Natural killer cell (primary cell): ENCODE results near the gene CCL7. TPM values are rescaled to one million over a fixed set of nuclear protein-coding genes. Genes with fewer than 3 reads are reported as not detected.

Experiments
- ATAC-seq, 3 donors: fragments of 150-1000 bp in 2 of 3; fragments of 200-7000 bp in 1 of 3; cut with Tn5 transposase; 1 replicate in 1 of 3; 2 replicates in 2 of 3; pipeline ENCODE4 v1.10.0; 2021; ENCODE audit warnings: mild to moderate bottlenecking in 2 of 3, moderate library complexity in 2 of 3
- DNase-seq, 2 donors: peaks; one replicate each; pipeline versions ENCODE4 v3.0.0 to v3.0.0-alpha.2; 2013 to 2021; ENCODE audit warnings: mixed read lengths in 1 of 2
- H3K27ac ChIP-seq: one replicate; pipeline ENCODE4 v1.5.1; 2013; ENCODE audit warnings: mild to moderate bottlenecking, low read length
- H3K27me3 ChIP-seq: one replicate; pipeline ENCODE4 v1.6.1; 2013; ENCODE audit warnings: low read length; ENCODE audit not compliant: control insufficient read depth, insufficient read depth
- H3K36me3 ChIP-seq: one replicate; pipeline ENCODE4 v1.6.1; 2013; ENCODE audit warnings: low read length; ENCODE audit not compliant: control insufficient read depth, insufficient read depth
- H3K4me1 ChIP-seq: one replicate; pipeline ENCODE4 v1.6.1; 2013; ENCODE audit warnings: low read length; ENCODE audit not compliant: control insufficient read depth, insufficient read depth
- H3K4me3 ChIP-seq: one replicate; pipeline ENCODE4 v1.5.1; 2013; ENCODE audit warnings: low read length
- H3K9me3 ChIP-seq: one replicate; pipeline ENCODE4 v1.6.1; 2013; ENCODE audit warnings: low read length; ENCODE audit not compliant: control insufficient read depth, insufficient read depth
- H3K27ac Mint-ChIP-seq, 2 donors: one replicate each; pipeline ENCODE4 v1.8.0; 2022; ENCODE audit warnings: mild to moderate bottlenecking in 2 of 2, mixed read lengths in 2 of 2, moderate library complexity in 1 of 2
- H3K27me3 Mint-ChIP-seq, 2 donors: one replicate each; pipeline ENCODE4 v1.8.0; 2022; ENCODE audit warnings: low read depth in 2 of 2, mixed read lengths in 2 of 2
- H3K36me3 Mint-ChIP-seq: one replicate; pipeline ENCODE4 v1.8.0; 2022; ENCODE audit warnings: mixed read lengths
- H3K4me1 Mint-ChIP-seq, 2 donors: one replicate each; pipeline ENCODE4 v1.8.0; 2022; ENCODE audit warnings: mixed read lengths in 2 of 2
- H3K4me3 Mint-ChIP-seq: one replicate; pipeline ENCODE4 v1.8.0; 2022; ENCODE audit warnings: mild to moderate bottlenecking, moderate library complexity, mixed read lengths
- H3K9me3 Mint-ChIP-seq, 2 donors: one replicate each; pipeline ENCODE4 v1.8.0; 2022; ENCODE audit warnings: mixed read lengths in 2 of 2
- WGBS: methylation state at CpG from one replicate; pipeline ENCODE4 v1.1.7; 2013; ENCODE audit warnings: missing lambda C conversion rate; ENCODE audit not compliant: insufficient coverage; 5-methylcytosine and 5-hydroxymethylcytosine counted together
- intact Hi-C: fragments of 100-400 bp; cut with micrococcal nuclease; formaldehyde crosslinking; loops from one replicate; pipeline ENCODE4 v1.14.2; 2022
- total RNA-seq, 4 donors: library from RNA; stranded (reverse); fragments of 120-200 nt in 1 of 4; gene quantifications; one replicate each; pipeline versions ENCODE4 v1.2.3 to v1.2.4, GENCODE V29; 2013 to 2022
- TF ChIP-seq, protein P1 (sequence below): fragments of 200-600 bp; IDR thresholded peaks from one replicate; pipeline ENCODE4 v1.8.0; 2022; ENCODE audit warnings: antibody characterized with exemption

Gene CCL7
- total RNA-seq, 3 donors from 2014 or later (not counting 1 experiment from before 2014, with no cell fraction given) = not detected

GRCh38 chr17:34260861-34261260 lies 9.2 kb upstream of the CCL7 start:
- Histone ChIP-seq H3K4me3 (no peak overlapping the region), H3K4me1 (no peaks in the 10 kb centered on the region), H3K27me3 (peaks cover 2% of the 10 kb centered on the region), H3K9me3 (no peaks in the 10 kb centered on the region), H3K36me3 (no peaks in the 10 kb centered on the region), H3K27ac (no peak overlapping the region)
- Mint-ChIP-seq H3K36me3 (no peaks in the 10 kb centered on the region), H3K4me3 (no peak overlapping the region), H3K9me3 (no peaks in the 10 kb centered on the region), H3K27me3 (peaks cover 15 to 38% of the 10 kb centered on the region in 2 donors), H3K4me1 (no peaks in the 10 kb centered on the region), H3K27ac (no peak overlapping the region)
- ATAC-seq (no peak), DNase-seq (no peak)
- TF ChIP-seq, protein P1, sequence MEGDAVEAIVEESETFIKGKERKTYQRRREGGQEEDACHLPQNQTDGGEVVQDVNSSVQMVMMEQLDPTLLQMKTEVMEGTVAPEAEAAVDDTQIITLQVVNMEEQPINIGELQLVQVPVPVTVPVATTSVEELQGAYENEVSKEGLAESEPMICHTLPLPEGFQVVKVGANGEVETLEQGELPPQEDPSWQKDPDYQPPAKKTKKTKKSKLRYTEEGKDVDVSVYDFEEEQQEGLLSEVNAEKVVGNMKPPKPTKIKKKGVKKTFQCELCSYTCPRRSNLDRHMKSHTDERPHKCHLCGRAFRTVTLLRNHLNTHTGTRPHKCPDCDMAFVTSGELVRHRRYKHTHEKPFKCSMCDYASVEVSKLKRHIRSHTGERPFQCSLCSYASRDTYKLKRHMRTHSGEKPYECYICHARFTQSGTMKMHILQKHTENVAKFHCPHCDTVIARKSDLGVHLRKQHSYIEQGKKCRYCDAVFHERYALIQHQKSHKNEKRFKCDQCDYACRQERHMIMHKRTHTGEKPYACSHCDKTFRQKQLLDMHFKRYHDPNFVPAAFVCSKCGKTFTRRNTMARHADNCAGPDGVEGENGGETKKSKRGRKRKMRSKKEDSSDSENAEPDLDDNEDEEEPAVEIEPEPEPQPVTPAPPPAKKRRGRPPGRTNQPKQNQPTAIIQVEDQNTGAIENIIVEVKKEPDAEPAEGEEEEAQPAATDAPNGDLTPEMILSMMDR = no peak
- intact Hi-C loops = no loop called here
- WGBS = 93% methylated on average over 4 of the region's 4 CpGs

DNA sequence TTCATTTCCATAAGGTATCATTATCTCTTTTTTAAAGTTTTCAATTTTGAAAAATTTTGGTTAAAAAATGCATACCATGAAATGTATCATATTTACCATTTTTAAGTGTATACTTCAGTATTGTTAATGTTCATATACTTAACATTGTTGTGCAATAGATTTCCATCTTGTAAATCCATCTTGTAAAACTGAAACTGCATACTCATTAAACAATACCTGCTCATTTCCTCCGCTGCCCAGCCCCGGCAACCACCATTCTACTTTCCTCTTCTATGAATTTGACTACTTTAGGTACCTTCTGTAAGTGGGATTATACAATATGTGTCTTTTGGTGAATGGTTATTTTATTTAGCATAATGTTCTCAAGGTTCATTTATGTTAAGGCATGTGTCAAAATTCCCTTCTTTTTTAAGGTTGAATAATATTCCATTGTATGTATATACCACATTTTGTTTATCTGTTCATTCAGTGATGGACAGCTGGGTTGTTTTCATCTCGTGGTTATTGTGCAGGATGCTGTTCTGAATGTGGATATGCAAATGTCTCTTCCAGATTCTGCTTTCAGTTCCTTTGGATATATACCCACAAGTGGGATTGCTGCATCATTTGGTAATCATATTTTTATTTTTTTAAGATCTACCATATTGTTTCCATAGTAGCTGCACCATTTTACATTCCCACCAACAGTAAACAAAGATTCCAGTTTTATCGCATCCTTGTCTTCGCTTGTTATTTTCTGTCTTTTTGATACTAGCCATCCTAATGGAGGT lies 8.3 kb upstream of the CCL7 start:
- peaks cover 9 to 38% of the 10 kb centered on the region in 2 donors for H3K27me3 Mint-ChIP-seq
- TF ChIP-seq, protein P1 = no peak
- no peak overlapping the region for H3K4me3 ChIP-seq
- H3K27me3 ChIP-seq = peaks cover 2% of the 10 kb centered on the region
- H3K36me3 ChIP-seq = no peaks in the 10 kb centered on the region
- WGBS = 71% methylated on average over 2 of the region's 5 CpGs
- ATAC-seq = no peak
- H3K4me1 Mint-ChIP-seq = no peaks in the 10 kb centered on the region
- no peak for DNase-seq
- no peak overlapping the region for H3K27ac Mint-ChIP-seq
- H3K27ac ChIP-seq = no peak overlapping the region
- no peak overlapping the region for H3K4me3 Mint-ChIP-seq
- H3K9me3 ChIP-seq = no peaks in the 10 kb centered on the region
- H3K9me3 Mint-ChIP-seq = no peaks in the 10 kb centered on the region
- intact Hi-C loops = no loop called here
- no peaks in the 10 kb centered on the region for H3K36me3 Mint-ChIP-seq
- H3K4me1 ChIP-seq = no peaks in the 10 kb centered on the region

DNA sequence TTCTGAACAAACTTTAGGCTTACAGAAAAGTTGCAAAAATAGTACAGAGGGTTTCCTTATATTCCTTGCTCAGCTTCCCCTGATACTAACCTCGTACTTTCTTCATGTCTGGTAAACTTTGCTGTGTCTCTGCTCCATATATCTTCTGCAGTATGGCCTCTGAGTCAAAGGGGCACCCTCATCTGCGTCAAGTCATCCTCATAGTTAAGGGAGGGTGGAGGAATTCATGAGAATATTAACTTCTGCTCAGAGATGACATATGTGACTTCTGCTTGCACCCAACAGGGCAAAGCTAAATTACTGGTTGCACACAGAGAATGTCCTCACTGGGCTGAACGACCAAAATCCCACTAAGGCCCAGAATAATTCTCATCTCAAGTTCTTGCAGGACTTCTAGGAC lies 4.3 kb upstream of the CCL7 start:
- no peak for ATAC-seq
- WGBS = 56% methylated on average over 3 of the region's 3 CpGs
- Histone ChIP-seq H3K27ac (no peak overlapping the region), H3K4me1 (no peaks in the 10 kb centered on the region), H3K9me3 (no peaks in the 10 kb centered on the region), H3K4me3 (no peak overlapping the region), H3K27me3 (peaks cover 2% of the 10 kb centered on the region), H3K36me3 (no peaks in the 10 kb centered on the region)
- no peak overlapping the region for H3K4me3 Mint-ChIP-seq
- no peaks in the 10 kb centered on the region for H3K36me3 Mint-ChIP-seq
- peaks cover 3 to 37% of the 10 kb centered on the region in 2 donors for H3K27me3 Mint-ChIP-seq
- intact Hi-C loops = no loop called here
- DNase-seq = no peak
- H3K4me1 Mint-ChIP-seq = no peaks in the 10 kb centered on the region
- TF ChIP-seq, protein P1 = no peak
- H3K27ac Mint-ChIP-seq = no peak overlapping the region
- H3K9me3 Mint-ChIP-seq = no peaks in the 10 kb centered on the region

DNA sequence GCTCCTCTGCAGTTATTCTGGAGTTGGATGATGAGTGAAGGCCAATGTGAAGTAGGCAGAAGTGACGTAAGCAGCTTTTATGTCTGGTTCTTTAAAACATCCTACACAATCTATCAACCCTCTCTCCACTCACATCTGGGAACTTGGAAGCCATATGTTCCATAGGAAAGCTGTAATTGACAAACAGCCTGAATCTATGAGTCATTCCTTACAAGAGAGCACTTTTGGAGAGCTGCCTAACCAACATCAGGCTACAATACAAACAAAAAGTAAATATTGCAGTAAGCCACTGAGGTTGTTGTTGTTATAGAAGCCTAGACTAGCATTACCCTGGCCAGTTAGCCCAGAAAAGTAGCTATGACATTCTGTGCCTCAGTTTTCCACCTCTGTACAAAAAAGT lies 5.9 kb downstream of the CCL7 start:
- no peaks in the 10 kb centered on the region for H3K9me3 Mint-ChIP-seq
- no peaks in the 10 kb centered on the region for H3K36me3 Mint-ChIP-seq
- TF ChIP-seq, protein P1 = no peak
- no peak overlapping the region for H3K4me3 ChIP-seq
- 71% methylated on average over 1 of the region's 1 CpG for WGBS
- no peak overlapping the region for H3K27ac ChIP-seq
- H3K9me3 ChIP-seq = no peaks in the 10 kb centered on the region
- no peak overlapping the region for H3K4me3 Mint-ChIP-seq
- ATAC-seq (no peak), DNase-seq (no peak)
- peaks cover 41 to 63% of the 10 kb centered on the region in 2 donors for H3K27me3 Mint-ChIP-seq
- no peak overlapping the region for H3K27ac Mint-ChIP-seq
- H3K36me3 ChIP-seq = no peaks in the 10 kb centered on the region
- intact Hi-C loops = no loop called here
- peaks cover 2% of the 10 kb centered on the region for H3K27me3 ChIP-seq
- no peaks in the 10 kb centered on the region for H3K4me1 Mint-ChIP-seq
- H3K4me1 ChIP-seq = no peaks in the 10 kb centered on the region
